MCF 10A (cell line): ENCODE measurements around the gene ARL8B. TPM values are rescaled to one million over a fixed set of nuclear protein-coding genes. Genes with fewer than 3 reads are reported as not detected.

Experiments
- BruUV-seq: library from RNA; stranded (reverse); fragments of 400-500 nt; replicated peaks from 2 replicates; lab custom pipeline; 2021; lab: Mats Ljungman, UMichigan
- CTCF ChIA-PET: fragments of 300-600 bp; sonication (Branson Sonifier 250); formaldehyde crosslinking; extraction: SDS; loops from one replicate; lab custom pipeline; 2021; ENCODE audit warnings: antibody characterized with exemption, inconsistent platforms; lab: Yijun Ruan, JAX
- POLR2A ChIA-PET: fragments of 300-600, 350-650 bp; sonication (Branson Sonifier 250); formaldehyde crosslinking; extraction: SDS; loops from one replicate; lab custom pipeline; 2020; ENCODE audit warnings: antibody characterized with exemption, inconsistent platforms; lab: Yijun Ruan, JAX
- DNase-seq: peaks from one replicate; pipeline ENCODE4 v3.0.0-alpha.2; 2018; ENCODE audit not compliant: unreplicated experiment
- H3K27ac Mint-ChIP-seq: one replicate; pipeline ENCODE4 v1.8.0; 2022; ENCODE audit warnings: mild to moderate bottlenecking, low read depth, mixed read lengths; ENCODE audit not compliant: unreplicated experiment
- H3K27me3 Mint-ChIP-seq: one replicate; pipeline ENCODE4 v1.8.0; 2022; ENCODE audit warnings: mixed read lengths; ENCODE audit not compliant: insufficient read depth, unreplicated experiment
- H3K36me3 Mint-ChIP-seq: one replicate; pipeline ENCODE4 v1.8.0; 2022; ENCODE audit warnings: mild to moderate bottlenecking, moderate library complexity, mixed read lengths; ENCODE audit not compliant: insufficient read depth, unreplicated experiment
- H3K4me1 Mint-ChIP-seq: one replicate; pipeline ENCODE4 v1.8.0; 2022; ENCODE audit warnings: mixed read lengths; ENCODE audit not compliant: insufficient read depth, unreplicated experiment
- H3K4me3 Mint-ChIP-seq: one replicate; pipeline ENCODE4 v1.8.0; 2022; ENCODE audit warnings: mild to moderate bottlenecking, moderate library complexity, mixed read lengths; ENCODE audit not compliant: unreplicated experiment
- H3K9me3 Mint-ChIP-seq: one replicate; pipeline ENCODE4 v1.8.0; 2022; ENCODE audit warnings: mixed read lengths; ENCODE audit not compliant: unreplicated experiment
- intact Hi-C: fragments of 100-400 bp; cut with micrococcal nuclease; formaldehyde crosslinking; loops from 2 replicates; pipeline ENCODE4 v1.14.1; 2022
- total RNA-seq: library from RNA; stranded (reverse); gene quantifications from 2 replicates; pipeline ENCODE4 v1.2.3, GENCODE V29; 2022
- TF ChIP-seq, protein P1 (sequence below): fragments of 200-600 bp; IDR thresholded peaks from one replicate; pipeline ENCODE4 v1.8.0; 2022; ENCODE audit warnings: antibody characterized with exemption, mild to moderate bottlenecking; ENCODE audit not compliant: unreplicated experiment

ARL8B gene
- total RNA-seq, 1 experiment from 2014 or later = 53.6 TPM

DNA sequence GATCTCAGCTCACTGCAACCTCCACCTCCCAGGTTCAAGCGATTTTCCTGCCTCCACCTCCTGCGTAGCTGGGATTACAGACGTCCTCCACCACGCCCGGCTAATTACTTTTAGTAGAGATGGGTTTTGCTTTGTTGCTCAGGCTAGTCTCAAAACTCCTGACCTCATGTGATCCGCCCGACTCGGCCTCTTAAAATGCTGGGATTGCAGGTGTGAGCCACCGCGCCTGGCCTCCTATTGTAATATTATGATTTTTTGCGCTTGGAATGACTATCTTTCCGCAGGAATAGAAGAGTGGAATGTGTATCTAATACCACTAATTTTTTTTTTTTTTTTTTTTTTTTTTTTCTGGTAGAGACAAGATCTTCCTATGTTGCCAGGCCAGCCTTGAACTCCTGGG, 1.8 kb downstream of the ARL8B start:
- H3K27me3 Mint-ChIP-seq = no peaks in the 10 kb centered on the region
- intact Hi-C loops = loop anchor here (2.0 to 5.0 kb wide), 2 partner anchors 63 to 73 kb away; partner anchors contain the start of gene EDEM1
- DNase-seq = no peak
- TF ChIP-seq, protein P1, sequence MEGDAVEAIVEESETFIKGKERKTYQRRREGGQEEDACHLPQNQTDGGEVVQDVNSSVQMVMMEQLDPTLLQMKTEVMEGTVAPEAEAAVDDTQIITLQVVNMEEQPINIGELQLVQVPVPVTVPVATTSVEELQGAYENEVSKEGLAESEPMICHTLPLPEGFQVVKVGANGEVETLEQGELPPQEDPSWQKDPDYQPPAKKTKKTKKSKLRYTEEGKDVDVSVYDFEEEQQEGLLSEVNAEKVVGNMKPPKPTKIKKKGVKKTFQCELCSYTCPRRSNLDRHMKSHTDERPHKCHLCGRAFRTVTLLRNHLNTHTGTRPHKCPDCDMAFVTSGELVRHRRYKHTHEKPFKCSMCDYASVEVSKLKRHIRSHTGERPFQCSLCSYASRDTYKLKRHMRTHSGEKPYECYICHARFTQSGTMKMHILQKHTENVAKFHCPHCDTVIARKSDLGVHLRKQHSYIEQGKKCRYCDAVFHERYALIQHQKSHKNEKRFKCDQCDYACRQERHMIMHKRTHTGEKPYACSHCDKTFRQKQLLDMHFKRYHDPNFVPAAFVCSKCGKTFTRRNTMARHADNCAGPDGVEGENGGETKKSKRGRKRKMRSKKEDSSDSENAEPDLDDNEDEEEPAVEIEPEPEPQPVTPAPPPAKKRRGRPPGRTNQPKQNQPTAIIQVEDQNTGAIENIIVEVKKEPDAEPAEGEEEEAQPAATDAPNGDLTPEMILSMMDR = no peak
- peak overlapping the region; percentile 75 for H3K4me3 Mint-ChIP-seq
- peaks cover 12% of the 10 kb centered on the region for H3K4me1 Mint-ChIP-seq
- CTCF ChIA-PET = interaction anchor here (0.6 to 6.9 kb wide), 19 partner anchors 9 to 412 kb away, joined by 3 to 80 read pairs (median 4); partner anchors contain the start of gene EDEM1
- peaks cover 6% of the 10 kb centered on the region for H3K36me3 Mint-ChIP-seq
- no TSS peak for BruUV-seq
- POLR2A ChIA-PET = interaction anchor here (0.6 to 7.2 kb wide), 32 partner anchors 13 to 687 kb away, joined by 3 to 190 read pairs (median 4); partner anchors contain the start of genes BHLHE40 and EDEM1
- H3K27ac Mint-ChIP-seq = peak overlapping the region; percentile 82
- H3K9me3 Mint-ChIP-seq = no peaks in the 10 kb centered on the region

DNA sequence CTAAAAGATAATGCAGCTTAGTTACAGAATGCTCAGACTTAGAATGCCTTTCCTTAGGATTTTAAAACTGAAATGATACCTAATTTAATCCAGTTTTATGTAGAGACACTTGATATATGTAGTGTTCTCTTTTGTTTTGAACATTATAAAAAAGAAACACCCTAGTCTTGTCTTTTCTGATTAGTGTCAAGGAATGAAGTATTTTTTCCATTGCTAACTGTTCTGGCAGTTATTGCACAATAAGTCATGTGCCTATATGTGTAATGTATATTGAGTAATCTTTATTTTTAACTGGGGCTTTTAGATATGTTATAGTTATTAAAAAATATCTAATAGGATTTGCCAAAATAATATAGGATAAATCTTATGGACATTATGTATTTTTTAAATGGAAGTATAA, 4.5 kb downstream of the ARL8B start:
- H3K4me3 Mint-ChIP-seq = no peak overlapping the region
- H3K9me3 Mint-ChIP-seq = no peaks in the 10 kb centered on the region
- peaks cover 11% of the 10 kb centered on the region for H3K4me1 Mint-ChIP-seq
- TF ChIP-seq, protein P1 = no peak
- no peaks in the 10 kb centered on the region for H3K27me3 Mint-ChIP-seq
- BruUV-seq = no TSS peak
- ChIA-PET POLR2A (interaction anchor here (0.8 to 7.2 kb wide), 8 partner anchors 10 to 147 kb away, joined by 3 to 190 read pairs (median 5); partner anchors contain the start of genes BHLHE40 and EDEM1), CTCF (interaction anchor here (1.2 to 6.9 kb wide), 5 partner anchors 10 to 415 kb away, joined by 3 to 80 read pairs (median 6); partner anchors contain the start of gene BHLHE40)
- peak overlapping the region; percentile 57 for H3K27ac Mint-ChIP-seq
- peak; percentile 42 for DNase-seq
- peaks cover 20% of the 10 kb centered on the region for H3K36me3 Mint-ChIP-seq
- intact Hi-C loops = loop anchor here (5.0 kb wide), 1 partner anchor 149 kb away; the partner anchor contains the start of gene BHLHE40

DNA sequence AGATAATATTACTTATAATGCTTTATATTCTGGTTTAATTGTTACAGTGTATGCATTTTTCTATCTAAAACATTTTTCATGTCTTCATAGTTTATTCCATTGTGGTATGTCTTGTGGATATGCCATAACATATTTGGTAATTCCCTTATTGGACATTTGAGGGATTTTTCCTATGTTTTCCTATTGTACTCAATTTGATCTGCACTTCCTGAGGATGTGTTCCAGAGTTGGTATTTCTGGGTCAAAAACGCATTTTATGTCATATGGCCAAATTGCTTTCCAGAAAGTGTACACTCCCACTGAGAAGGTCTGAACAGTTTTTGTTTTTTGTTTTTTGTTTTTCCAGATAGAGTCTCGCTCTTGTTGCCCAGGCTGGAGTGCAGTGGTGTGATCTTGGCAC, 6.8 kb downstream of the ARL8B start:
- CTCF ChIA-PET = interaction anchor here (0.7 kb wide), 1 partner anchor 52 kb away, joined by 3 read pairs; no protein-coding TSS in a partner anchor
- no peaks in the 10 kb centered on the region for H3K9me3 Mint-ChIP-seq
- TF ChIP-seq, protein P1 = no peak
- POLR2A ChIA-PET = interaction anchor here (0.6 to 3.2 kb wide), 2 partner anchors 8 to 67 kb away, joined by 3 to 18 read pairs; no protein-coding TSS in a partner anchor
- H3K36me3 Mint-ChIP-seq = peaks cover 25% of the 10 kb centered on the region
- DNase-seq = no peak
- no peaks in the 10 kb centered on the region for H3K27me3 Mint-ChIP-seq
- peaks cover 18% of the 10 kb centered on the region for H3K4me1 Mint-ChIP-seq
- H3K27ac Mint-ChIP-seq = no peak overlapping the region
- BruUV-seq = no TSS peak
- intact Hi-C loops = loop anchor here (5.0 kb wide), 1 partner anchor 152 kb away; the partner anchor contains the start of gene BHLHE40
- no peak overlapping the region for H3K4me3 Mint-ChIP-seq

DNA sequence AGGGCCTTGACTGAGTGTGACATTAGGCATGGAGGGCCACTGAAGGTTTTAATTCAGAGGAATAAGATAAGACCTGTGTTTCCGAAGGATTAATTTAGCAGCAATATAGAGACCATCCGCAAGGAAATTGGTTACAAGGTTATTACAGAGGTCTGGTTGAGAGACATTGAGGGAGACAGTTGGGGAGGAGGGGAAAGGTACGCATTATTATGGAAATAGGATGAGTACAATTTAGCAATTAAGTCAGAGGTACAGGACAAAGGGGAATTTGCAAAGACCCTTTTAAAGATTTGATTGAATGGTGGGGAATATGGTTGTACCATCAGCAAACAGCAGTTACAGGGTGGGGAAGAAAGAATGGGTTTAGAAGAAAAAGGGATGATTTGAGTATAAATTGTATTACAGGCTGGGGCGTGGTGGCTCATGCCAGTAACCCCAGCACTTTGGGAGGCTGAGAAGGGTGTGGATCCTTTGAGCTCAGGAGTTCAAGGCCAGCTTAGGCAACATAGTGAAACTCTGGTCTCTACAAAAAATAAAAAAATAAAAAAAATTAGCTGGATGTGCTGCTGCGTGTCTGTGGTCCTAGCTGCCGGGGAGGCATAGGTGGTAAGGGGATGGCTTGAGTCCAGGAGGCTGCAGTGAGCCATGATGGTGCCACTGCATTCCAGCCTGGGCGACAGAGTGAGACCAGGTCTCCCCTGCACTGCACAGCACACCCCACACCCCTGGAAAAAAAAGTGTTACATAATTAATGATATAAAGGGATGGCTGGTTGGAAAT, 11.3 kb downstream of the ARL8B start:
- intact Hi-C loops = no loop called here
- ChIA-PET POLR2A (interaction anchor here (0.9 to 1.5 kb wide), 2 partner anchors 10 to 55 kb away, joined by 3 to 4 read pairs; no protein-coding TSS in a partner anchor), CTCF (interaction anchor here (0.6 to 1.3 kb wide), 5 partner anchors 10 to 154 kb away, joined by 3 to 5 read pairs (median 3); partner anchors contain the start of gene BHLHE40)
- H3K27me3 Mint-ChIP-seq = no peaks in the 10 kb centered on the region
- no peak overlapping the region for H3K4me3 Mint-ChIP-seq
- H3K9me3 Mint-ChIP-seq = no peaks in the 10 kb centered on the region
- H3K27ac Mint-ChIP-seq = peak overlapping the region; percentile 5
- H3K36me3 Mint-ChIP-seq = peaks cover 19% of the 10 kb centered on the region
- TF ChIP-seq, protein P1 = no peak
- peaks cover 37% of the 10 kb centered on the region for H3K4me1 Mint-ChIP-seq
- no peak for DNase-seq
- no TSS peak for BruUV-seq
